ENCODE measurements around the gene RPUSD3.
A peak's percentile ranks its signal among the peaks of the same experiment; 100 is the strongest.

RPUSD3 gene

DNA sequence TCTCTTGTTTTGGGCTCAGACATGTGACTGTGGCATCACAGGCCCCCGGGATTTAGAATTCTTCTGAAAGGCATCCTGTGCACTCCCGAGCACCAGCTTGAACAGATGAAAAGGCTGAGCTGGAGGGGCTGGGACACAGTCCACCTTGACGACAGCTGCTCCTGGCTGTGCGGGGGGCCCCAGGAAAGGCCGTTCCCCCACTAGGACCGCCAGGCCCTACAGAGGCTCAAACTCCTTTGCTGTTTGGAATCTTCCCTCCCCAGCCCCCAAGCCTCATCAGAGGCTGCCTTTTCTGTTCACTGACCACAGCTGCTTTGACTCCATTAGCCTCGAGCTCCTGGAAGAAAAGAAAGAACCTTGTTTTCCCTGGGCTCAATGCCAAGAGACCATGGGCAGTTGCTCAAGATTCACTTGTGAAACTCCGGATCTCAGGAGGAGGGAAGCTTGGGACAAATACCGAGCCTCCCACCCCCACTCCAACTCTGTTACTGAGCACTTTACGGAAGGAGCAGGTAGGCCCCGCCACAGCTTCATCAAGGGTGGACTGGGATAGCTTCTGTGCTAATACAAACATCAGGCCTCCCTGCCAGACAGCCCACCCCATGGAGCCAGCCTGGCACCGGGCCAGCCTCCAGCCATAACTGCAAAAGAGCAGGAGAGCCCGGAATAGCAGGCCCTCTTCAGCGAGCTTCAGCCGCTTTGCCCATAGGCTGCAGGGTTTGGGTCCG is 20.6 kb upstream of the RPUSD3 start:
- DNase-seq (ENCODE audit: extremely low read depth, low read depth): no peak
- TF ChIP-seq, protein P1, sequence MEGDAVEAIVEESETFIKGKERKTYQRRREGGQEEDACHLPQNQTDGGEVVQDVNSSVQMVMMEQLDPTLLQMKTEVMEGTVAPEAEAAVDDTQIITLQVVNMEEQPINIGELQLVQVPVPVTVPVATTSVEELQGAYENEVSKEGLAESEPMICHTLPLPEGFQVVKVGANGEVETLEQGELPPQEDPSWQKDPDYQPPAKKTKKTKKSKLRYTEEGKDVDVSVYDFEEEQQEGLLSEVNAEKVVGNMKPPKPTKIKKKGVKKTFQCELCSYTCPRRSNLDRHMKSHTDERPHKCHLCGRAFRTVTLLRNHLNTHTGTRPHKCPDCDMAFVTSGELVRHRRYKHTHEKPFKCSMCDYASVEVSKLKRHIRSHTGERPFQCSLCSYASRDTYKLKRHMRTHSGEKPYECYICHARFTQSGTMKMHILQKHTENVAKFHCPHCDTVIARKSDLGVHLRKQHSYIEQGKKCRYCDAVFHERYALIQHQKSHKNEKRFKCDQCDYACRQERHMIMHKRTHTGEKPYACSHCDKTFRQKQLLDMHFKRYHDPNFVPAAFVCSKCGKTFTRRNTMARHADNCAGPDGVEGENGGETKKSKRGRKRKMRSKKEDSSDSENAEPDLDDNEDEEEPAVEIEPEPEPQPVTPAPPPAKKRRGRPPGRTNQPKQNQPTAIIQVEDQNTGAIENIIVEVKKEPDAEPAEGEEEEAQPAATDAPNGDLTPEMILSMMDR (IDR thresholded peaks at IDR 0.05; ENCODE audit: low read depth, low read length, missing control alignments): no peak

DNA sequence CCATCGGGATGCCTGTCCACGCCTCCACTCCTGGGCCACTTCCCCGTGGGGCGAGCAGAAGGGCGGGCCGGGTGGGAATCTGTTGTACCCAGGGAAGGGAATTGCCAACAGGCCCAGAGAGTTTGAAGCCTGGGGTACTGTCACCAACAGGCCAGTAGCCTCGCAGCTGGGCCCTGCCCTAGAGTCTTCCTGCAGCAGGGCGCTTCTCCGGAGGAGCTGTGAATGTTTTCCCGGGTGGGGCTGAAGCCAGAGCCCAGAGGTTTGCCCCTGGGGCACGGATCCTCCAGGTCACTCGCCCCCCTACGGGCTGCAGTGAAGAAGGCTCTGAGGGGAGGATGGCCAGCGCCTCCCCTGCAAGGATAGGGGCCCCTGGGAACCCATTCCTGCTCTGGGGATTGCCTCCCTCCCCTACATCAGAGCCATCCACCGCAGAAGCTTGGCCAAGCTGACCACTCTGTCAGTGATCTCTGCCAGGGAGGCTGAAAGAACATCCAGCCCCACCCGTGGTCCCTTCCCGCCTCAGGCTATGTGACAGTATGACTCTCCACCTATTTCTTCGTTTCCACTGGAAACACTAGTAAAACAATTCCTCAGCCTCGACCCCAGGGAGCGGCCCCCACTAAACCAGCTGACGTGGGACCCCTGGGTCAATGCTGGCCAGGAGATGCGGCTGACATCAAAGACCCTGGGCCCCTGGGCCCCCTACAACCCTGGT is 19.4 kb upstream of the RPUSD3 start:
- TF ChIP-seq, protein P1 (IDR thresholded peaks at IDR 0.05; ENCODE audit: low read depth, low read length, missing control alignments): no peak
- DNase-seq (ENCODE audit: extremely low read depth, low read depth): no peak
- H3K4me3 ChIP-seq (replicated peaks; ENCODE audit: low read depth, low read length): no peak overlapping the region

More for the DNA sequence above, 20.6 kb upstream of the RPUSD3 start:
- H3K4me3 ChIP-seq (replicated peaks; ENCODE audit: low read depth, low read length): no peak overlapping the region

DNA sequence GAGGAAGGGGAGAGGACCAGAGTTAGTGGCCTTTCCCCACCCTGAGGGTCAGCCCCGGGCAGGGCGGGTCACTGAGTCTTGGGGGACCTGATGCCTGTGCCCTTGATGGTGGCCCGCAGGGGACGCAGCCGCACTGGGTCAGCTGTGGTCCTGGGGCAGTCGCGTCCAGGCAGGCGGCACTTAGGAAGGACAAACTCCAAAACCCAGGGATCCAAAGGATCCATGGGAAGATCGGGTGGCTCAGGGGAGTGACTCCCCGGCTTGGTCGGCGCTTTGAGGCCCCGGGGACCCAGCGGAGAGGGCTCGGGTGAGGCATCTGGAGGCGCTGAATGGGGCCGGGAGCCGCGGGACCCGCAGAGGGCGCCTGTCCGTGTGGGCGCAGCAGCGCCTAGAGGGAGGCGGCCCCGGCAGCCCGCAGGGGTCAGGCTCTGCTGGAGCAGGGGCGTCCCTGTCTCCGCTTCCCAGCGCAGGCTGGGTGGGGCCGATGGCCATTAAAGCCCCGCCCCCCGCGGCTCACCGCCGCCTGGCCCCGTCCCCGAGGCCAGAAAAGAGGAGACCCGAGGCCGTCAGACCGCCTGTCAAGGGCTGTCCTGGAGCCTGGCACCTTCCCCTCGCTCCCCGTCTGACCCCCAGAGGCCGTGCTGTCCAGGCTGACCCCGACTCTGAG is 18.7 kb upstream of the RPUSD3 start:
- DNase-seq (ENCODE audit: extremely low read depth, low read depth): no peak
- H3K4me3 ChIP-seq (replicated peaks; ENCODE audit: low read depth, low read length): no peak overlapping the region
- TF ChIP-seq, protein P1 (IDR thresholded peaks at IDR 0.05; ENCODE audit: low read depth, low read length, missing control alignments): peak; percentile 48

- no peak overlapping the region for H3K4me3 ChIP-seq (replicated peaks; ENCODE audit: low read depth, low read length)
- no peak for DNase-seq (ENCODE audit: extremely low read depth, low read depth)
- TF ChIP-seq, protein P1 (IDR thresholded peaks at IDR 0.05; ENCODE audit: low read depth, low read length, missing control alignments): no peak
Observed at GRCh38 chr3:9861626-9862130, 17.9 kb upstream of the RPUSD3 start.

DNA sequence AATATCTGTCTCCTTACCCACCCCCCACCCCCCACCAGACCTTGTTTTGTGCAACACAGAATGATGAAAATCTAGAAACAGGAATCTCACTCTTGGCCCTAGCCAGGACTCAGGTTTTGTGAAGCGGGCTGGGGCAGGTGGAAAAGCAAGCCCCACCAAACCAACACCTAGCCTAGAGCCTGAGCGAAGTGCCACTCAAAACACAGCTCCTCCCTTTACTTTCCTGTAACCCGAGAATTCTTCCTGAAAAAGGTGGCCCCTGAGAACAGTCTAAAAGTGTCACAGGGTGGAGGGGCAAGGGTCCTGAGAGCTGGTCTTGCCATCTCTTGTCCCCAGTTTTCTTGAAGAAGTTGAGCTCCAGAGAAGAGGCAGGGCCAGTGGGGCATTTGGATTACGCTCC is 17.4 kb upstream of the RPUSD3 start:
- TF ChIP-seq, protein P1 (IDR thresholded peaks at IDR 0.05; ENCODE audit: low read depth, low read length, missing control alignments): no peak
- H3K4me3 ChIP-seq (replicated peaks; ENCODE audit: low read depth, low read length): no peak overlapping the region
- no peak for DNase-seq (ENCODE audit: extremely low read depth, low read depth)

- TF ChIP-seq, protein P1 (IDR thresholded peaks at IDR 0.05; ENCODE audit: low read depth, low read length, missing control alignments): no peak
- no peak for DNase-seq (ENCODE audit: extremely low read depth, low read depth)
- no peak overlapping the region for H3K4me3 ChIP-seq (replicated peaks; ENCODE audit: low read depth, low read length)
Observed at GRCh38 chr3:9859530-9860025, 15.8 kb upstream of the RPUSD3 start.
